SJCRH30 (cell line): ENCODE results near the gene SEC24D. TPM values are rescaled to one million over a fixed set of nuclear protein-coding genes. Genes with fewer than 3 reads are reported as not detected.
"Not testable (repeated sequence)": the region's sequence is repeated elsewhere in the genome, so short reads cannot be mapped to it uniquely, and the experiment has no call there.

ENCODE experiments used
- DNase-seq, 2 experiments: peaks; one replicate each; pipeline ENCODE4 v3.0.0-alpha.2; 2015 to 2020
- H3K27ac ChIP-seq: fragments of 250-450 bp; sonication (Bioruptor Pico); 2 replicates; pipeline ENCODE4 v1.5.1; 2020; ENCODE audit warnings: mild to moderate bottlenecking, moderate library complexity
- H3K27me3 ChIP-seq: fragments of 250-450 bp; sonication (Bioruptor Pico); 2 replicates; pipeline ENCODE4 v1.5.1; 2020; ENCODE audit warnings: mild to moderate bottlenecking, moderate library complexity
- H3K36me3 ChIP-seq: fragments of 250-450 bp; sonication (Bioruptor Pico); 2 replicates; pipeline ENCODE4 v1.5.1; 2020; ENCODE audit warnings: mild to moderate bottlenecking, moderate library complexity
- H3K4me1 ChIP-seq: fragments of 250-450 bp; sonication (Bioruptor Pico); 2 replicates; pipeline ENCODE4 v1.5.1; 2020; ENCODE audit warnings: mild to moderate bottlenecking, moderate library complexity
- H3K4me3 ChIP-seq: fragments of 250-450 bp; sonication (Bioruptor Pico); 2 replicates; pipeline ENCODE4 v1.5.1; 2020; ENCODE audit warnings: mild to moderate bottlenecking, moderate library complexity
- H3K9me3 ChIP-seq: fragments of 250-450 bp; sonication (Bioruptor Pico); replicated peaks from 2 replicates; pipeline ENCODE4 v1.5.1; 2020; ENCODE audit warnings: mild to moderate bottlenecking, moderate library complexity
- total RNA-seq: library from RNA; depleted of rRNA; stranded (reverse); fragments of >200 nt; shearing (Covaris generic); gene quantifications from 2 replicates; pipeline ENCODE4 v1.2.3, GENCODE V29; 2014

The SEC24D gene
- total RNA-seq, 1 experiment from 2014 or later: 25.9 TPM

GRCh38 chr4:118776955-118777640 is 58.8 kb downstream of the SEC24D start:
- not testable (repeated sequence) for H3K27ac ChIP-seq, H3K4me3 ChIP-seq, H3K9me3 ChIP-seq, H3K4me1 ChIP-seq, H3K36me3 ChIP-seq, DNase-seq, H3K27me3 ChIP-seq

DNA sequence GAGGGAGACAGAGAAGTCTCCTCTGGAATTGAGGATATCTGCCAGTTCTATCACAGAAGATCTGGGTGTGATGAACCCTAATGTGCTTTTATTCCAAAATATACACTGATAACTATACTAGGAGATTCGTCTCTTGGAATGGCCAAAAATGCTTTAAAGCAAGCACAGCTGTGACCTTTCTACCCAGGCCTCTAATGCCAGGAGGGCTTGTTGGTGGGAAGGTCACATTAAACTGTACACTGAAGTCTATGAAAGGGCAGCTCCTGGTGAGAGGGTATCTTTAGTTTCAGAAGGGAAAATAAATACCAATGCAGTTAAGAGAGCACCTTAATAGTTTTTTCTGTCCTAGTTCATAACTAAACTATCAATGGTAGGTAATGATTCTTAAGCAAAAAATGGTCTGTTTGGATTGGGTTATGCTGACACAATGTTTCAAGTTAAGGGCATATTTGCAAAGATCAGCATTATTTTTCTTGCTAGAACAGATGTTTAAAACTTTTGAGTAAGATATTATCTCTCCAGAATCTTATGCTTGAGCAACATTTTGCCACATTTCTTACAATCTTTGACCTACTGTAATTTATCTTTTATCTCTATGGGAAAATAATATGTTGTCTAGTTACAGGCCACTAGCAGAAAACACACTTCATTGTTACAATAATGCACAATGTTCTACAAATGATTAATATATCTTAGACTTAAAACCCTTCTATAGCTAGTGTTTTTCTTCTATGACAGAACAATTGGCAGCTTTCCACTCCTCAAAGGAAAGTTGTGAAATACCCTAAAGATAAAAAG is 59.6 kb downstream of the SEC24D start:
- H3K27me3 ChIP-seq: no peaks in the 10 kb centered on the region
- peaks cover 10% of the 10 kb centered on the region for H3K4me1 ChIP-seq
- H3K9me3 ChIP-seq: 0 out of 2 replicates have a peak, but pooled peaks cover 4% of the 10 kb centered on the region
- no peak overlapping the region for H3K27ac ChIP-seq
- no peak overlapping the region for H3K4me3 ChIP-seq
- H3K36me3 ChIP-seq: no peaks in the 10 kb centered on the region
- DNase-seq: no peak

- no peaks in the 10 kb centered on the region for H3K27me3 ChIP-seq
- no peak for DNase-seq
- H3K9me3 ChIP-seq: 0 out of 2 replicates have a peak, but pooled peaks cover 4% of the 10 kb centered on the region
- H3K4me3 ChIP-seq: no peak overlapping the region
- H3K27ac ChIP-seq: no peak overlapping the region
- H3K4me1 ChIP-seq: peaks cover 10% of the 10 kb centered on the region
- no peaks in the 10 kb centered on the region for H3K36me3 ChIP-seq
These were observed 60.5 kb downstream of the SEC24D start for GRCh38 chr4:118775405-118775804.

- Histone ChIP-seq H3K36me3 (no peaks in the 10 kb centered on the region), H3K4me1 (peaks cover 10% of the 10 kb centered on the region), H3K27ac (no peak overlapping the region), H3K27me3 (no peaks in the 10 kb centered on the region), H3K9me3 (0 out of 2 replicates have a peak, but pooled peaks cover 4% of the 10 kb centered on the region), H3K4me3 (no peak overlapping the region)
- DNase-seq: no peak
These were observed 60.9 kb downstream of the SEC24D start for GRCh38 chr4:118774989-118775388.

- Histone ChIP-seq H3K4me3 (no peak overlapping the region), H3K27ac (no peak overlapping the region), H3K4me1 (peaks cover 10% of the 10 kb centered on the region)
These were observed 61.6 kb downstream of the SEC24D start for GRCh38 chr4:118774321-118774720.

GRCh38 chr4:118773429-118773792 is 62.5 kb downstream of the SEC24D start:
- Histone ChIP-seq H3K4me3 (no peak overlapping the region), H3K27me3 (no peaks in the 10 kb centered on the region), H3K27ac (no peak overlapping the region), H3K9me3 (0 out of 2 replicates have a peak, but pooled peaks cover 4% of the 10 kb centered on the region), H3K4me1 (peaks cover 10% of the 10 kb centered on the region), H3K36me3 (no peaks in the 10 kb centered on the region)
- no peak for DNase-seq

More at GRCh38 chr4:118774321-118774720, 61.6 kb downstream of the SEC24D start:
- H3K9me3 ChIP-seq: 0 out of 2 replicates have a peak, but pooled peaks cover 4% of the 10 kb centered on the region
- H3K36me3 ChIP-seq: no peaks in the 10 kb centered on the region
- DNase-seq: no peak
- H3K27me3 ChIP-seq: no peaks in the 10 kb centered on the region

GRCh38 chr4:118772767-118773428 is 63.0 kb downstream of the SEC24D start:
- Histone ChIP-seq H3K4me3 (no peak overlapping the region), H3K4me1 (peaks cover 10% of the 10 kb centered on the region), H3K27me3 (no peaks in the 10 kb centered on the region), H3K9me3 (0 out of 2 replicates have a peak, but pooled peaks cover 4% of the 10 kb centered on the region), H3K36me3 (no peaks in the 10 kb centered on the region), H3K27ac (no peak overlapping the region)
- no peak for DNase-seq

GRCh38 chr4:118772081-118772766 is 63.7 kb downstream of the SEC24D start:
- no peak overlapping the region for H3K4me3 ChIP-seq
- H3K27ac ChIP-seq: no peak overlapping the region

GRCh38 chr4:118770741-118771187 is 65.2 kb downstream of the SEC24D start:
- Histone ChIP-seq H3K36me3 (0 out of 2 replicates have a peak, but pooled peaks cover 3% of the 10 kb centered on the region), H3K27ac (no peak overlapping the region), H3K9me3 (no peaks in the 10 kb centered on the region), H3K27me3 (no peaks in the 10 kb centered on the region), H3K4me1 (peaks cover 11% of the 10 kb centered on the region), H3K4me3 (no peak overlapping the region)
- no peak for DNase-seq

More at GRCh38 chr4:118772081-118772766, 63.7 kb downstream of the SEC24D start:
- Histone ChIP-seq H3K36me3 (no peaks in the 10 kb centered on the region), H3K4me1 (peaks cover 10% of the 10 kb centered on the region), H3K9me3 (0 out of 2 replicates have a peak, but pooled peaks cover under 1% of the 10 kb centered on the region), H3K27me3 (no peaks in the 10 kb centered on the region)
- DNase-seq: peak in 1 of 2 experiments; percentile 71

DNA sequence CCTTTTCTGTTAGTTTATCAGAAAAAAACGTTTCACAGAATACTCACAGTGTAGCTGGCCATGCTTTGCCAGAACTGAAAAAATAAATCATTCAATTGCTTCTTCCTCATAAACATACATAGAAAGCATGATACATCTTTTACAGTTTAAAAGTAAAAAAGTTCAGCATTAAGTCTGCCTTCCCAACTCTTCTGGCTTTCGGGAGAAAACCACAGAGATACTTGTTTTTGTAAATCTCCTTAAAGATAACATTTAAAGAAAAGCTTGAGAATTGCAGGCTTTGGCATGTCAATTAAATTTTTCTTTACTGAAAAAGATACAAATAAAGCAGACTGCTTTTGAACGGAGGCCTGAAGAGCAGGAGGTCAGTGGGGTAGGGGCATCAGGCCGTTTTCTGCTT is 66.8 kb downstream of the SEC24D start:
- no peak overlapping the region for H3K27ac ChIP-seq
- no peak for DNase-seq

DNA sequence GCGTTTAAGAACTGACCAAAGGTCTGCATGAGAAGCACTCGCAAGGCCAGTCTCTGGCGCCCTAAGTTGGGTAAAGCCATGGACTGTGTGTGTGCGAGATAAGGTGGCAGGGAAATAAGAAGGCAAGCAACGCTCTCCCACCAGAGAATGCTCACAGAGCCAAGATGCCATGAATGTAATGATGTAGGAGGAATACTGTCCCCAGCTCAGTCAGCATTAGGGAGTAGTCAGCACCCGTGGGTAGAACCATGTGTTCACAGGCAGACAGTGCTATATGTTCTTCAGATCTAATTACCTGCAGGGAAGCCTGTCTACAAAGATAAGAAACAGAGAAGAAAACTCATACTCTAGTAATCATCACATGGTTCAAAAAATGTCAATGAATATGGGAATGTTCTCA is 68.8 kb downstream of the SEC24D start:
- no peak overlapping the region for H3K27ac ChIP-seq
- H3K9me3 ChIP-seq: no peaks in the 10 kb centered on the region
- peaks cover 10% of the 10 kb centered on the region; the same call in 1 of the 2 replicates for H3K36me3 ChIP-seq
- no peak for DNase-seq
- H3K4me3 ChIP-seq: no peak overlapping the region
- peaks cover 8% of the 10 kb centered on the region for H3K4me1 ChIP-seq
- H3K27me3 ChIP-seq: no peaks in the 10 kb centered on the region

More for the DNA sequence above, 66.8 kb downstream of the SEC24D start:
- no peaks in the 10 kb centered on the region for H3K27me3 ChIP-seq
- H3K9me3 ChIP-seq: no peaks in the 10 kb centered on the region
- H3K4me3 ChIP-seq: no peak overlapping the region
- H3K36me3 ChIP-seq: peaks cover 10% of the 10 kb centered on the region; the same call in 1 of the 2 replicates
- H3K4me1 ChIP-seq: peaks cover 13% of the 10 kb centered on the region

DNA sequence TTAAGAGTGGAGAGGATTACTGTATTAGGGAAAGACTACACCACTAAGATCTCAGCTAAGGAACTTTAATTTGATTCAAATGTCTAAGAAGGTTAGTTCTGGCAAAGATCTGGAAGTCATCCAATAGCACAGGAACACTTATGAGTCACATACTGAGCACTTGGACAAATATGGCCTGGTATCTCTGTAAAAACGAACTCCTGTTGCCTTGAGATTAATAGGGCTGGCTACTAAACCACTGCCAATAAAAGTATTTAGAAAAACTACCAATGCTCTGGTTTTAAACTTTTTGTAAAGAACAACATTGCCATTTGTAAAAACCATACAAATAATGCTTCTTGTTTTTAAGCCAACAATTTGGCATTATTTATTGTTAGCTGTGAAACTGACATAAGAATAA is 70.5 kb downstream of the SEC24D start:
- H3K4me3 ChIP-seq: no peak overlapping the region
- H3K36me3 ChIP-seq: peaks cover 10% of the 10 kb centered on the region; the same call in 1 of the 2 replicates
- H3K27me3 ChIP-seq: no peaks in the 10 kb centered on the region
- H3K9me3 ChIP-seq: no peaks in the 10 kb centered on the region
- no peak overlapping the region for H3K27ac ChIP-seq
- H3K4me1 ChIP-seq: peaks cover 8% of the 10 kb centered on the region
- DNase-seq: peak in 1 of 2 experiments; percentile 50

- DNase-seq: no peak
- Histone ChIP-seq H3K4me3 (no peak overlapping the region), H3K27me3 (no peaks in the 10 kb centered on the region), H3K9me3 (no peaks in the 10 kb centered on the region), H3K4me1 (peaks cover 22% of the 10 kb centered on the region), H3K27ac (no peak overlapping the region), H3K36me3 (peaks cover 13% of the 10 kb centered on the region; the same call in 1 of the 2 replicates)
These were observed 73.0 kb downstream of the SEC24D start for GRCh38 chr4:118762730-118763477.
